ENCODE data around the gene LEUTX. TPM values are rescaled to one million over a fixed set of nuclear protein-coding genes. Genes with fewer than 3 reads are reported as not detected.

Gene LEUTX
- total and polyA plus RNA-seq, 2 experiments from 2014 or later = not detected

GRCh38 chr19:39825531-39826076, 47.0 kb downstream of the LEUTX start (continued):
- TF ChIP-seq ZNF462 (CRISPR knock-in tag; IDR thresholded peaks at IDR 0.05) = no peak
- TF ChIP-seq ZNF114 (CRISPR knock-in tag; IDR thresholded peaks at IDR 0.05) = no peak
- no peak for TF ChIP-seq REST (IDR thresholded peaks at IDR 0.05; ENCODE audit: unreplicated experiment)

- no peak for ATAC-seq
- Histone ChIP-seq H4K20me1 (replicated peaks; ENCODE audit: insufficient read depth) (peaks cover 3% of the 10 kb centered on the region; the same call in 1 of the 2 replicates), H3K9me2 (ENCODE audit: insufficient read depth) (no peaks in the 10 kb centered on the region), H3K27ac (ENCODE audit: low read depth) (no peak overlapping the region), H3K4me3 (no peak overlapping the region), H3K36me3 (ENCODE audit: insufficient read depth) (no peaks in the 10 kb centered on the region; the same call in 1 of the 2 replicates), H3K4me2 (no peak overlapping the region), H3K79me2 (replicated peaks; ENCODE audit: insufficient read depth) (no peaks in the 10 kb centered on the region; the same call in 1 of the 2 replicates), H2AFZ (no peak overlapping the region), H3F3A (replicated peaks; ENCODE audit: low read depth) (no peaks in the 10 kb centered on the region), H3K4me1 (ENCODE audit: insufficient read depth) (peaks cover 4% of the 10 kb centered on the region), H3K27me3 (ENCODE audit: insufficient read depth) (no peaks in the 10 kb centered on the region)
- Mint-ChIP-seq H3K36me3 (ENCODE audit: low read depth) (peaks cover 38% of the 10 kb centered on the region), H3K9me3 (no peaks in the 10 kb centered on the region), H3K4me1 (peaks cover 3% of the 10 kb centered on the region), H3K27ac (no peak overlapping the region), H3K27me3 (ENCODE audit: insufficient read depth, low read depth, poor library complexity) (peaks cover 6% of the 10 kb centered on the region), H3K4me3 (no peak overlapping the region; the same call in 2 of the 3 replicates)
- DNase-seq (ENCODE audit: low spot score) = no peak
- TF ChIP-seq EZH2 (IDR thresholded peaks at IDR 0.05; ENCODE audit: low read depth, unreplicated experiment) (no peak), NANOG (IDR thresholded peaks at IDR 0.05; ENCODE audit: borderline replicate concordance) (no peak), STAT1 (IDR thresholded peaks at IDR 0.05; ENCODE audit: unreplicated experiment) (no peak), CREB1 (CRISPR knock-in tag; IDR thresholded peaks at IDR 0.05; ENCODE audit: low read depth) (no peak), JUNB (IDR thresholded peaks at IDR 0.05; ENCODE audit: unreplicated experiment) (no peak)
These were observed 47.8 kb downstream of the LEUTX start for GRCh38 chr19:39826311-39826945.
